Inferior parietal cortex (tissue), 1 donor: ENCODE measurements around the gene ADCK2.
"Not testable (repeated sequence)": the region's sequence is repeated elsewhere in the genome, so short reads cannot be mapped to it uniquely, and the experiment has no call there.

Experiments
- DNase-seq: peaks from one replicate; pipeline ENCODE4 v3.0.0-alpha.2; 2016; ENCODE audit errors: extremely low spot score

ADCK2 gene, protein sequence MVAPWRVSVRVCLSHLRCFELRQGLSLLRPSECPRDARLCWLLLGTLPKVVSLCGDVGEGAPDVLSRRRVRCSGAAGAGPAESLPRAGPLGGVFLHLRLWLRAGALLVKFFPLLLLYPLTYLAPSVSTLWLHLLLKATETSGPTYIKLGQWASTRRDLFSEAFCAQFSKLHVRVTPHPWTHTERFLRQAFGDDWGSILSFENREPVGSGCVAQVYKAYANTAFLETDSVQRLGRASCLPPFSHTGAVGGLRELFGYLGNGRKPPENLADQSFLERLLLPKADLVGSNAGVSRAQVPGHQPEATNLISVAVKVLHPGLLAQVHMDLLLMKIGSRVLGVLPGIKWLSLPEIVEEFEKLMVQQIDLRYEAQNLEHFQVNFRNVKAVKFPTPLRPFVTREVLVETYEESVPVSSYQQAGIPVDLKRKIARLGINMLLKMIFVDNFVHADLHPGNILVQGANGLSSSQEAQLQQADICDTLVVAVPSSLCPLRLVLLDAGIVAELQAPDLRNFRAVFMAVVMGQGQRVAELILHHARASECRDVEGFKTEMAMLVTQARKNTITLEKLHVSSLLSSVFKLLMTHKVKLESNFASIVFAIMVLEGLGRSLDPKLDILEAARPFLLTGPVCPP

DNA sequence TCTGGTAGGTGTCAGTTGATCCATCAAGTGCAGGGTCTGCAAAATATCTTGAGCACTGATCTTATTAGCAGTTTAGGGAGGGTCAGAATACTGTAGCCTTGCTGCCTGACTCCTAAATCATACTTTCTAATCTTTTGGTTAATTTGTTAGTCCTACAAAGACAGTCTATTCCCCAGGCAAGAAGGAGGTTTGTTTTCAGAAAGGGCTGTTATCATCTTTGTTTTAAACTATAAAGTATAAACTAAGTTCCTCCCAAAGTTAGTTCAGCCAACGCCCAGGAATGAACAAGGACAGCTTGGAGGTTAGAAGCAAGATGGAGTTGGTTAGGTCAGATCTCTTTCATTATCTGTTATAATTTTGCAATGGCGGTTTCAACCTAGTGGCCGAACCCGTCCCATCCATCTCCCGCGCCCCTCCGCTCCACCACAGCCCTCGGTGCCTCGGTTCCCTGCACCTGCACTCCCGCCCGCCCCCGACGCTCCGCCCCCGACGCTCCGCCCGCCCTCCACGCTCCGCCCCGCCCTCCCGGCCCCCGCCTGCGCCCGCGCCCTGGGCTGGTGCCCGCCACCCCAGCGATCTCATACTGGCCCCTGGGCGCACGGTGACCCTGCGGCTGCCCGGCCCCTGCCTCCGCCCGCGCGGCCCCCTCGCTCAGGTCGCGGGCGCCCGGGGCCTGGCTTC is at the start of gene ADCK2:
Gene ADCK2, plus strand, starts transcription at position 564 of the 681 bp plus-strand sequence. CDS start 386 bp downstream, outside the sequence.
- no peak for DNase-seq

DNA sequence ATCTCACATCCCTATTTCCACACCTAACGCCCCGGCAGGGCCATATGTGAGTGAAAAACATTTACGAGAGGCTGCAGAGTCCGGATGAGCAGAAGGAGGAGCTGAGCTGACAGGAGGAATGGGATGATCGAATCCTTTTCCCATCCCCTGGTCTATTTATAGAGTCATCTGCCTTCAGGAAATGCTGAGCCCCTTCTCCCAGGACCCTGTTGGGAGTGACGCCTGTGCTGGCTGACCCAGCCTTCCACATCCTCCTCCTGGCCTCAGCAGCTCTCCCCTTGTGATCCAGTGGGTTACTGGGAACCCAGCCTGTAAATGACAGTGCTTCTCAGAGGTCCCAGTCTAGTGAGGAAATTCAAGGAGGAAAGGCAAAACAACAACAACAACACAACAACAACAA is 48.8 kb upstream of the ADCK2 start:
- no peak for DNase-seq

DNA sequence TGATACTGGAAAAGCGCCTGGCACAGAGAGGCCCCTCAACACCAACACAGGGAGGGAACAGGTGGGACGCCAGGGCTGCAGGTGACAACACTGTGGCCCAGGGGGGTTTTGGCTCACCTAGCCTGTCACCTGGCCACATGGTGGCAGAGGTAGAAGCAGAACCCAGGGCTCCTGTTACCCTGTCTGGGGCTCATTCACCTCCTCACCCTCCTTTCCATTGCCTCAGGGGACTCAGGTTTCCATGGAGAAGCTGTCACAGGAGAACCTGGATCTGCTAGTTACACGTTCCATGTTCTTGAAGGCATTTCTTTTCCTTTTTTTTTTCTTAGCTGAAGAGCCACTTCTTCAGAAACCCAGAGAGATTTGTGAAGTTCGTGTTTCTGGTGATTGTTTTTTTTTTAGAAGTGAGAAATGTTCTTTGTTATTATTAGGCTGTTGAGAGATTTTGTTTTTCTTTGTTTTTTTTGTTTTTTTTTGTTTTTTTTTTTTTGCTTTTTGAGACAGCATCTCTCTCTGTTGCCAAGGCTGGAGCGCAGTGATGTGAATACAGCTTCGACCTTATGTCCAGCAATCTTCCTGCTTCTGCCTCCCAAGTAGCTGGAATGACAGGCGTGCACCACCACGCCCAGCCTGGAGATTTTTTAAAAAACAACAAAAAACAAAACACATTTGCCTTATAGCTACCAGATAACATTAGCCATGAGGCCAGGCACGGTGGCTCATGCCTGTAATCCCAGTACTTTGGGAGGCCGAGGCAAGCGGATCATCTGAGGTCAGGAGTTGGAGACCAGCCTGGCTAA is 48.2 kb upstream of the ADCK2 start:
- DNase-seq: no peak

DNA sequence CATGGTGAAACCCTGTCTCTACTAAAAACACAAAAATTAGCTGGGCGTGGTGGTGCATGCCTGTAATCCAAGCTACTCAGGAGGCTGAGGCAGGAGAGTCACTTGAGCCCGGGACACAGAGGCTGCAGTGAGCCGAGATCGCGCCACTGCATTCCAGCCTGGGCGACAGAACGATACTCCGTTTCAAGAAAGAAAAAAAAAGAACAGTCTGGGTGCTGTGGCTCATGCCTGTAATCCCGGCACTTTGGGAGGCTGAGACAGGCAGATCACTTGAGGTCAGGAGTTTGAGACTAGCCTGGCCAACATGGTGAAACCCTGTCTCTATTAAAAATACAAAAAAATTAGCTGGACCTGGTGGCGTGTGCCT is 47.6 kb upstream of the ADCK2 start:
- DNase-seq: not testable (repeated sequence)

DNA sequence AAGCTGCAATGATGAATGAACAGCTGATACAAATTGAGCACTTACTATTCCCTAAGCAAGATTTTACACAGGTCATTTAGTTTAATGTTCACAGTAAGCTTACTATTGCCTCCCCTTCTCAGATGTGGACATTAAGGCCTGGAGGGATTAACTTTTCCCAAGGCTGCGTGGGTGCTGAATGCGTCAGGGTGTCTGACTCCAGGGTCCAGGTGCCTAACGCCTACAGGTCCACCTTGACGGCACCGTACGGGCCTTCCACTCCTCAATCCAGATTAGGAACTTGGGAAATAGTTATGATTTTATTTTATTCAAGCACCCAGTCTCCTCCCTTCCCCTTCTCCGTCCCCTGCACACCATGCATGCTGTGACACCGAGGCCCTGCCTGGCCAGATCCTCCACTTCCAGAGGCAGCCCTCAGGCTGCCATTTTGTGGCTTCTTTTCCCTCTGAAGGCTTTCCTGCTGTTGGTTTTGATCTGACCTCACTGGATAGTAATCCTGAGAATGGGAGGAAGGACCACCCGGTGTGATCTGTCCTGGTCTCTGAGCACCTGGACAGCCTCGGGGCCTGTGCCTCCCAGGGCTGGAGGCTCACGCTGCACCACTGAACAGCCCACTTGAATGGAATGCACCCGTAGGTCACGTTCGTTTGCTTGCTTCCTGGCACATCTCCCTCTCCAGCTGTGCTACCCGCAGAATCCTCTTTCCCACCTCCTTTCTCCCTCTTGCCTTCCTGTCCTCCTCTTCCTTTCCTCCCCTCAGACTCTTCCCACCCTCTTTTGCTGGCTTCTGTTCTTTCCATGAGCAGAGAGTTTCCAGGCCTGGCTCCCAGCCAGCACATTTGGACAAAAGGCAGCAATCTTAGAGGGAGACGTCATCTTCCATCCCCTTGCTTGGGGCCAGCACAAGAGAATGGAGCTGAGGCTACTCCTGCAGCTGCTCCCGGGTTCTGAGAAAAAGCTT is 46.6 kb upstream of the ADCK2 start:
- DNase-seq: no peak

DNA sequence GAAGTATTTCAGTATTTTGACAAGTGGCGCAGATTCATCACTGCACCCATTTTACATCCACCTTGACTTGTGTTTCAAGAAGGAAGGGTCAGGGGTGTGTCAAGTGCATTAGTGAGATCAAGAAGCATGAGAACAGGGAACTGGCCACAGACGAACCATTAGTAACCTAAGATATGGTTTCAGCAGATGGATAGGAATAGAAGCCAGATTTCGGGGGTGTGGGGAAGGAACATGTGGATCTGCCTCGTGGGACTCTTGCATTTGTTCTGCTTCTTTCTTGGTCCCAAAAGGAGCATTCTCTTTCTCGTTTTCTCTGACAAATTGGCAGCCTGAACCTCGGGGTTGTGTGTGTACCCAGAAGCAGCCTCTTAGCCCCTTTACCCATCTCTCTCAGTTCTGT is 41.7 kb upstream of the ADCK2 start:
- DNase-seq: no peak

DNA sequence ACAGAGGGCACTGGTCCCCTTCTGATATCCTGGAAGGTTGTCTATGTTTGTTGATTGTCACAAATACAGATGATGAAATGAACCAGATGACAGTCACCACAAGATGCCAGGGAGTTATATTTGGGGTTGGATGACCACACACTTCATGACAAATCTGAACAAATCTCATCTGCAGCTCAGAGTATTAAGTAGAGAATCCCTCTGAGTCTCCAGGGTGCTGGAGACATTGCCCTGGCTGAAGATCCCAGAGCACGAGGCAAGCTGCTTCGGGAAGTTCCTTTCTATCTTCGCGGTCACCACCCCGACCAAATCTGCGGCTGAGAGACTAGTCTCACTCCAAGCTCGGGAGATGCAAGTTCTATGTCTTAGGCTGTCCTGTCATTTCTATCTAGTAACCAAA is 41.1 kb upstream of the ADCK2 start:
- no peak for DNase-seq

DNA sequence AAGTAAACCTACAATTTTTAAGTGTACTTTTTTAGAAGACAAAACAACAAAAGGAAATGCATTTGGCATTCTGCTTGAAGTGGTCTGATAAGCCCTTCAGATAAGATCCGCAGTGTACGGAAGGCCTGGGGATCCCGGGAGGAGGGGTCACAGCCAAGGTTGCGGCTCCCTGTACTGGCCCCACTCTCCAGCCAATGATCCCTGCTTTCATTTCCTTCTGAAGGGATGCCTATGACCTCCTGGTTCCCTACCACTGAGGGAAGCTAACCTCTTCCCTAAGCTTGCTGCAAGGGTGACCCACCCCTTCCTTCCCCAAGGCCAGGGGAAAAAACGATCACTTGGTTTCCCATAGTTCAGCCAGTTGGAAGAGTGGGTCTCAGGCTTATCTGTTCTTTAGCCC is 37.4 kb upstream of the ADCK2 start:
- DNase-seq: no peak

DNA sequence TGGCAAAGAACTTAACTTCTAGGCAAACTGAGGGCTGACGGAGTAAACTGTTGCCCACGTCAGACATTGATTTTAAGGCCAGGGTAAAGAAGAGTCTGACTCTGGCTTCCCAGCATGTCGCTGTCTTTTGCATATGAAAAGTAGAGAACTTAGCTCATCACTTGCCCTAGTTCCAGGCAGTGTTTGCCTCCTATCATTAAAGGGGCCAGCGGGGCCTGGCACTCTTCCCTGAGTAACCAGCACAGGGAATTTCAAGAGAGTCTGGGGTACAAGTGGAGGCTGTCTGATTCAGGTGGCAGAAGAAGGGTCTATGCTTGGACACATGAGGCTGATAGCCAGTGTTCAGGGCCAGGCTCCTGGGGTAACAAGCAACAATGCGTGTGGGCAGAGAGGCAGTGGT is 36.9 kb upstream of the ADCK2 start:
- no peak for DNase-seq

DNA sequence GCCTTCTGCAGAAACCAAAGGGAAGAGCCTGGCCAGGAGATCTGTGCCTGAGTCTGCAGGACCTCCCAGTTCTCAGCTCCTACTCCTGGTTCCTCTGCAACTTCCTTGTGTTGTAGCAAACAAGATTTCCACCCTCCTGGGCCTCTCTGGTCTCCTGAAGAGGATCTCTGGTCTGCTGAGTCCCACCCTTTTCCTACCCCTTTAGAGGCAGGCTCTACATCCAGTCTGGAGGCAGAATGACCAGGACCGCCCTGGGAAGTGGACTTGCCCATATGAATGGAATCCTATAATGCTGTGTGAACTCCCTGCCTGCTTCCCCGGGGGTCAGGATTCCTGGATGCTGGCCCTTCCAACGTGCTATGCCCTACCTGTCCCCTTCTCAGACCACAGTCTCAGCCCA is 35.3 kb upstream of the ADCK2 start:
- DNase-seq: no peak

DNA sequence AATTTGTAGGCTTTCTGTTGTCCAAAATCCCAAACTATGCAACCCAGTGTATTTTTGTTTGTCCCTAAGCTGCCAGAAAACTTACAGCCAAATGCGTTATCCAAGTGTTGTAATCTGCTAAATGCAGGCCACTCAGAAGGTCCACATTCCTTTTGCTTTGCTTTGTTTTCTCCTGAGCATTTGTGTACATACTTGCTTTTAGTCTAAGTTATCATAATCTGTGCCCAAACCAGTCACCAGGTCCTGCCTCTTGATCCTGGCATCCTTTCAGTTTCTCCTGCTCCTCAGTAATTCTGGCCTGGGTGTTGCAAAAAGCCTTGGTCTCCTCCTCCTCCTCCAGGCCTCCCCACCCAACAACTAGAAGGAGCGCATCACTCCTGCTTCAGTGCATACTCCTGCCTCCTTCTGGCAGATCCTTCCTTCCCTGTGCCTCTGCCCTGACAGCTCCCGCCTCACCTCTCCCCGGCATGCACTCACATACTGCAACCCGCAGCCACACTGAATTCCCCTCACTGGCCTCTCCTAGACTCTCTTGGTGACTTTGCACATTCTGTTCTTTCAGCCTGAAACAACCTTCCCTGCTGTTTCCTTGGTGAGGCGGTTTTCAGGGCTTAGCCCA is 34.5 kb upstream of the ADCK2 start:
- DNase-seq: no peak

DNA sequence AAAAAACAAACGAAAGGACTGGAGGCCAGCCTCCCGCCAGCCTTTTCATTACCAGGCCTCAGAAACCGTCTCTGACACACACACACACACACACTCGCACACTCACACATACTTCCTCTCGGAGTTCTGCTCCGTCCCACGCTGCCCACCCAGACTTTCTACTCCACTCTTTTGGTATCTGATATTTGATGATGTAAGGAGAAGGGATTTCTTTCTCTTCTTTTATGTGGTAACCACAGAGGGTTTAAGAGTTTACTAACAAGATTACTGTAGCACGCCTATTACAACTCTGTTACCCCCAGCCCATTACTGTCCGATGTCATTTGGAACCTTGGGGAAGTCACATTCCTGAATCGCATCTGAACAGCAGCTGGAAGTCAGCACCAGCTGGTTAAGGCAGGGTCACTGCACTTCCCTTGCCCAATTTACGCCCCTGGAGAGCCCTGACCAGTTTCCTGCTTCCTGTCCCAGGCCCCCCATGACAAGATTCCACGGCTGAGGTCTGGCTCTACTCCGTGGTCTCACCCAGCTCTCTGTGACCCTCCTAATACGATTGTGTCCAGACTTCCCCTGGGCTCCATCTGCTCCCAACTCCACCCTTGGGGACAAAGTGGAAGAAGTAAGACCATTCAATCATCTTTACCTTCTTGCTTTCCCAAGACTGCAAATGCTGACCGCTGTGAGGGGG is 33.2 kb upstream of the ADCK2 start:
- DNase-seq: no peak

DNA sequence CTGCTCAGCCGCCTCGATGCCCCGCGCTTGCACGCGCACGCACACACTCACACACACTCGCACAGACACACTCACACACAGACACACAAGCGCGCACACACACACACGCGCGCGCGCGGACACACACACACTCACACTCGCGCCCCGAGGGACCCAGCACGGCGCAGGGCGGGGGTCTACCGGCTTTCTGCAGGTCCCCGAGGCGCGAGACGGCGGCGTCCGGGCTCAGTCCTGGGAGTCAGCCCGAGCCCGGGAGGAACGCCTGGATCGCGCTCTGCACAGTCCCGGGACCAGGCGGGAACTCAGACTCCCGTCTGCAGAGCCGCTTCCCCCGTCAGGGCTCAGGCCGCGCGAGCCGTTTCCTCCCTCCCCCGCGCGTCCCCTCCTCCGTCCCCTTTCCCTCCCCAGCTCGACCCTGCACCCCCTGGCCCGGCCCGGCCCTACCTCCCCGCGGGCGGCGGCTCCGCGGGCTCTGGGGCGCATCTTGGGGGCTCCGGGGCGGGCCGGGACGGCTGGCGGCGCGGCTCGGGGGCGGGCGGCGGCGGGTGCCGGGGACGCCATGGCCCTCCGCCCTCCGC is 32.6 kb upstream of the ADCK2 start:
- no peak for DNase-seq

DNA sequence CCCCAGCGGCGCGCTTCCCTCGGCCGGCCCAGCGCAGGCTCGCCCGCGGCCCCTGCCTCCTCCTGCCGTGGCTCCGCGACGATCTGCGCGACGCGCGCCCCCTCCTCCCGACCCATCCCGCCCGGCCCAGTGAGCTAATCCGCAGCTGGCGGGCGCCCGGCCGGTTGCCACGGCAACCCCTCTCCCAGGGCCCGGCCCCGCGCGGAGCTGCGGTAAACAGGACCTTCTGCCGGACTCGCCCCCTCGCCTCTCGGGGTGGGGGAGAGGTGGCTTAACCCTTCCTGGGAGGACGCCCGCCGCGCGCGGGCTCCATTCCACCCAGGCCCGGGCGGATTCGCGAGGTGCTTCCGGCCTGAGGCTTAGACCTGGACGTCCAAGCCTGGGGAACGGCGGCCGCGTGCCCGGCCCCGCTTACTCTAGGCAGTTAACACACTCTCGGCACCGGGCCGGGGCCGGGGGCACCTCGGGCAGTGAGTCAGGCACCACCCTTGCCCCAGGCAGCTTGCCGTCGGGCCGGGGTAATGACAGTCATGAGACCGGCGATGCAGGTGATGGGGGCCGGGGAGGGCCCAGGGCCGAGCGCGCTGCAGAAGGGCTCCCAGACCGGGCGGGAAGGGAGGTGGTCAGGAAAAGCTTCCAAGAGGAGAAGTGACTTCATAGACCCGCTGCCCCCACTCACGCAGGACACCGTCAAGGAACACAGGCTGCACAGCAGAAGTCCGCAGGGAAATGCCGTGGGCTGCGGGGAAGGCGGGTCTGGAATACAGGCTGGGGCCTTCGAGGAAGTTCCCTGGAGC is 31.8 kb upstream of the ADCK2 start, which contains the start of gene DENND2A:
Gene DENND2A, minus strand, starts transcription at position 87 of the 797 bp plus-strand sequence. CDS start 38,416 bp downstream, outside the sequence.
- peak; percentile 62 for DNase-seq

DNA sequence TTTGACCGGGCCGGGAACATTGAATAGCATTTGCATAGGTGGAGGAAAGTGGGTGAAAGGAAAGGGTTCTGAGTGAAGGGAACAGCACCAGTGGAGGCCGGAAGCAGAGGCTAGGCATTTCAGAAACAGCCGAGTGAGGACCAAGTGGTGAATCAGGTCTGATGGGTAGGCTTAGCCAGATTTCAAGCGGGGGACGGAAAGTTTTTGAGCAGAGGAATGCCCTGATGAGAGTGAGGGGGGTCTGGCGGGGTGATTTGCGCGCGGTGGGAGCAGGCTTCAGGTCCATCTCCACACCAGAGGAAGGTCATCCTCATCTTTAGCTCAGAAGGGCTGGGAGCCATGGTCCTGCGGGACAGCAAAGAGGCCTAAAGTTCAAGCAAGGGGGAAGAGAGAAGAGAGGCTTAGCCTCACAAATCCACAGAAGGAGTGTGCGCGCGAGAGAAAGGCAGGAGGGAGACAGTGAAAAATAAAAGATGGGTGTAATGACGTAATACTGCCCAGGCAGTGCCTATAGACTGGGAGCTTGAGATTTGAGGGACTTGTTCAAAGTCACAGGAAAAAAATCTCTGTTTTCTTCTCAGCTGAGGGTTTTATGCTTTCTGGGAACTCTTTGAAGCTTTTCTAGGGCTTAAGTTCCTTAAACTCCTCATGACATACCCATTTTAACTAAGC is 31.1 kb upstream of the ADCK2 start:
- DNase-seq: no peak

DNA sequence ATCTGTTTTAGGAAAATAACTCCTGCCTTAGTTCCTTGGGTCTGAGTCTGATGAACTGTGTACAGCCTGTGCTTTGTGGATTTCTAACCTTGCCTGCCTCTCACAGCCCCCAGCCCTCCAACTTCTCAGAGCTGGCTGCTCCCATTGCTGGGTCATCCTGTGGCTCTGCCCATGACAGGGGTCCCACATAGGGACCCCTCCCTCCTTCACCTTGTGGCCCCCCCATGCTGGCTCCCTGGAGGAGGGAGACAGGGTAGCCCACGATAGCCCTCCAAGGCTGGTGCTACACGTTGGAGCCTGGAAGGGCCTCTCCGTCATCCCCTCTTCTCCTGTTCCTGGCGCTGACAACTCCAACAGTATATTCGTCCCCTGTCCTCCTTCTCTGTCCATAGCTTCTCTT is 29.3 kb upstream of the ADCK2 start:
- no peak for DNase-seq

DNA sequence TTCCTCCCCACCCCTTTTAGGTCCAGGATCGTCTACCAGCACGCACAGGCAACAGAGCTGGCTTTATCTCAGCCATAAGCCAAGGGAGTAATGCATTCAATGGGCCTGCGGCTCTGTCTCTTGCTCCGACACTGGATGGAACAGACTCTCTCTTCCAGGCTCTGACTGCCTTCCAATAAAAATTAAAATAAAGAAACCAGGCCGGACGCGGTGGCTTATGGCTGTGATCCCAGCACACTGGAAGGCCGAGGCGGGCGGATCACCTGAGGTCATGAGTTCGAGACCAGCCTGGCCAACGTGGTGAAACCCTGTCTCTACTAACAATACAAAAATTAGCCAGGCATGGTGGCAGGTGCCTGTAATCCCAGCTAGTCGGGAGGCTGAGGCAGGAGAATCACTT is 28.0 kb upstream of the ADCK2 start:
- DNase-seq: not testable (repeated sequence)
